ENCODE data around the gene DIDO1.
"Not testable (repeated sequence)": the region's sequence is repeated elsewhere in the genome, so short reads cannot be mapped to it uniquely, and the experiment has no call there.

DIDO1 gene

DNA sequence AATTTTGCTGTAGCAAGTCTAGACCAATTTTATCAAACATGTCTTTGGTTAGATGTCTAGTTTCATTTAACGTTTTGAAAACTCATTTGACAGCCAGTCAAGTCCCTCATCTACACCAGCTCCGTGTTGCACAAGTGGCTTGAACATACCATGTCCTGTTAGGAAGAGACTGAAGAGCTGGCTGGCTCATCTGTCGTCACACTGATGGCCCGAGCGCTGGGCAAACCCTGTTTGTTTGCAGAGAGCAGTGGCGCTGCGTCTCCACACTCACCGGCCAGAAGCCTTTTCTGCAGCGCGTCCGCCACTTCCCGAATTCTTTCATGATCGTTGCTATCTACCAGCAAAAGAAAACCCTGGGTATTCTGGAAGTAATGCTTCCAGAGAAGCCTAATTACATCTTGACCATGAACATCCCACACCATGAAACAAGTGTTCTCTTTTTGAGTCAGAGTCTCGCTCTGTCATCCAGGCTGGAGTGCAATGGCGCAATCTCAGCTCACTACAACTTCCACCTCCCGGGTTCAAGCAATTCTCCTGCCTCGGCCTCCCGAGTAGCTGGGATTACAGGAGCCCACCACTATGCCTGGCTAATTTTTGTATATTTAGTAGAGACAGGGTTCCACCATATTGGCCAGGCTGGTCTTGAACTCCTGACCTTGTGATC, 54.0 kb downstream of the DIDO1 start:
- DNase-seq = no peak
- H3K36me3 Mint-ChIP-seq (ENCODE audit: insufficient read depth) = peaks cover 8% of the 10 kb centered on the region
- H3K27me3 Mint-ChIP-seq = peaks cover 10 to 11% of the 10 kb centered on the region in 2 donors
- peaks cover 13 to 14% of the 10 kb centered on the region in 2 donors for H3K4me1 Mint-ChIP-seq (ENCODE audit: low read depth in 2 of 2)
- no peak overlapping the region for H3K4me3 Mint-ChIP-seq
- no peak for ATAC-seq (replicated peaks)
- no peak overlapping the region for H3K27ac Mint-ChIP-seq
- H3K9me3 Mint-ChIP-seq = no peaks in the 10 kb centered on the region

DNA sequence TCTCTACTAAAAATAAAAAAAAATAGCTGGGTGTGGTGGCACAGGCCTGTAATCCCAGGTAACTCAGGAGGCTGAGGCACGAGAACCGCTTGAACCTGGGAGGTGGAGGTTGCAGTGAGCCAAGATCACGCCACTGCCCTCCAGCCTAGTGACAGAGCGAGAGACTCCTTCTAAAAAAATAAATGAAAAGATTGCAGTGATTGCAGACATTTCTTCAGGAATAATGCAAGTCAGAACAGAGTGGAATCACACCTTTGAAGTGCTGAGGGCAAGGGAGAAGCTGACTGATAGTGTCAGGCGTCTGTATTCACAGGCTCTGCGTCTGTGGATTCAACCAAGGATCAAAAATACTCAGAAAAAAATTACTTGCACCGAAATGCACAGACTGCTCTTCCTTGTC, 62.1 kb downstream of the DIDO1 start:
- peaks cover 16% of the 10 kb centered on the region for H3K36me3 Mint-ChIP-seq (ENCODE audit: insufficient read depth)
- no peaks in the 10 kb centered on the region for H3K27me3 Mint-ChIP-seq
- no peaks in the 10 kb centered on the region for H3K9me3 Mint-ChIP-seq
- DNase-seq (no peak), ATAC-seq (replicated peaks) (no peak)
- peak overlapping the region in 1 of 2 donors; percentile 19 for H3K27ac Mint-ChIP-seq
- no peak overlapping the region for H3K4me3 Mint-ChIP-seq
- peaks cover 5 to 7% of the 10 kb centered on the region in 2 donors for H3K4me1 Mint-ChIP-seq (ENCODE audit: low read depth in 2 of 2)

DNA sequence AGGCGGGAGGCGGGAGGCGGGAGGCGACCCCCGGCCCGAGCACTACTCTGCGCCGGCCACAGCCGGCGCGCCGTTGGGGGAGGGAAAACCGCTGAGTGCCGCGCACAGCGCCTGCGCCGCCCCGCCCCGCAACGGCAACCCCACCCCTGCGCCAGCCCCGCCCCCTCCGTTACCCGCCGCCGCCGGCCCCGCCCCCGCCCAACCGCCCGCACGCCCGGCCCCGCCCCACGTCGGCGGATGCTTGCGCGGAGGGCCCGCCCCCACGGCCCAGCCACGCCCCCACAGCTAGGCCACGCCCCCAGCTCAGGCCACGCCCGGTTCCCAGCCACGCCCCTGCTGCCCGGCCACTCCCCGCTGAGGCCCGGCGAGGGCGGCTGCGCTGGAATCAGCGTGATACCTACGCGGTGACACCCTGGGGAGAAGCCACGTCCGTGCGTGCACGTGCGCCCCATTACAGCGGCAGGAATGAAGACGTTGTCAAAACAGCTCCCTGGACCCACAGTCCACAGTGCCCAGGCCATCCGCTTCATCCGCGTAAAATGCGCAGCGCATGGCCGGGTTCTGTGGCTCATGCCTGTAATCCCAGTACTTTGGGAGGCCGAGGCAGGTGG, 64.5 kb downstream of the DIDO1 start, which contains the start of gene TCFL5:
Gene TCFL5 (minus strand): TSS at position 97 of the 611 bp plus-strand sequence. CDS start 152 bp downstream, outside the sequence.
- H3K36me3 Mint-ChIP-seq (ENCODE audit: insufficient read depth) = peaks cover 16% of the 10 kb centered on the region
- H3K27ac Mint-ChIP-seq = peak within 1 kb of the TSS; percentile 16 to 49
- ATAC-seq (replicated peaks) (peak; percentile 82), DNase-seq (peak; percentile 92 to 98 (median 97))
- H3K4me1 Mint-ChIP-seq (ENCODE audit: low read depth in 2 of 2) = peaks cover 9 to 14% of the 10 kb centered on the region in 2 donors
- peak within 1 kb of the TSS; percentile 53 to 68 for H3K4me3 Mint-ChIP-seq
- no peaks in the 10 kb centered on the region for H3K27me3 Mint-ChIP-seq
- H3K9me3 Mint-ChIP-seq = no peaks in the 10 kb centered on the region

DNA sequence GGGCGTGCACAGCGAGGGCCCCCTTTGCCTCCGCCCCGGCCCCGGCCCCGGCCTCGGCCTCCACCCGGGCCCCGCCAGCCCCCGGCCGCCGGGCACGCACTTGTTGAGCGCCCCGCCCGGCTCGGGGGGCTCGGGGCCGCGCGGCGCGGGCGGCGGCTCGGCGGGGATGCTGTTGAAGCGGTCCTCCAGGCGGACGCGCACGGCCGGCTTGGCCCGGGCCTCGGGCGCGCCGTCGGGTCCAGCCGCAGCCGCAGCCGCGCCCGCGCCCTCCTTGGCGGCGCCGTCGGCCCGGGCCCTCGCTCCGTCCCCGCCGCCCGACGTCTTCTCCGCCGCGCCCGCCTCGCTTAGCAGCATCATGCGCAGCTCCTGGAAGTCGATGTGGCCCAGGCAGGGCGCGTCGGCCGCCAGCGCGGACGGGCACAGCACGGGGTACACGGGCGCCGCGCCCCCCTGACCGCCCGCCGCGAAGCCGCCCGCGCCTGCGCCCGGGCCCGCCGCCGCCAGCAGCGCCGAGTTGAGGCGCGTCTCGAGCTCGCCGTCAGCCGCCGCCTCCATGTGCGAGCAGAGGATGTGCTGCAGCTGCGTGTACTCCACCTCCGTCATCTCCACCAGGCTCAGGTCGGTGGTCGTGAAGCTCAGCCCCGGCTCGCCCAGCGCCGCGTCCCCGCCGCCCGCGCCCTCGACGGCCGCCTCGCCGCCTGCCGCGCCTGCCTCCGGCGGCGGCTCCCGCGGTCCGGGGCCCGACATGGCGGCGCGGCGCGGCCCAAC, 65.2 kb downstream of the DIDO1 start:
- peak; percentile 55 for ATAC-seq (replicated peaks)
- peaks cover 9 to 14% of the 10 kb centered on the region in 2 donors for H3K4me1 Mint-ChIP-seq (ENCODE audit: low read depth in 2 of 2)
- no peak overlapping the region for H3K27ac Mint-ChIP-seq
- no peaks in the 10 kb centered on the region for H3K9me3 Mint-ChIP-seq
- no peak overlapping the region for H3K4me3 Mint-ChIP-seq
- peak; percentile 29 to 50 (median 49) for DNase-seq
- peaks cover 17% of the 10 kb centered on the region for H3K36me3 Mint-ChIP-seq (ENCODE audit: insufficient read depth)
- H3K27me3 Mint-ChIP-seq = no peaks in the 10 kb centered on the region

DNA sequence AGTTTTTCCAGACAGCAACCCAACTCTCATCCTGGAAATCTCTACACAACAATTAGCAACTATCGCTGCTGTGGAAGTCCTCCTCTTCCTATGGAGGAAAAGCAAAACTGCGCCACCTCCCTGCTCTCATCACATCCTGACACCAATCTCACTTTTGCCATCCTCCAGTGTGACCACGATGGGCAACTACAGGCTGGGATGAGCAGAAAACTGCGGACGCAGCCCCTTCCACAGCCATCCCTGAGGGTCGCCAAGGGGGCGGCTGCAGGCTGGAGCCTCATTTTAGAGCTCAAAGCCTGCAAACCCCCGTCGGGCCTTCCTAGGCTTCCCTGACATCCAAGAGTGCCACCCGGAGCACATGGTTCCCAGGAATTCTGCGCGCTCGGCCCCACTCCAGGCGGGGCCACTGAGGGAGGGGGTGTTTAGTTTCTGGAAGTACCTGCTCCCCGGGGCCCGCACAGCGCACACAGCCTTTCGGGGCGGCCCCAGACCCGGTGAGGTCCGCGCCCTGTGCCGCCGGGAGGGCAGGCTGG, 65.8 kb downstream of the DIDO1 start:
- H3K36me3 Mint-ChIP-seq (ENCODE audit: insufficient read depth) = peaks cover 21% of the 10 kb centered on the region
- peak overlapping the region in 1 of 2 donors; percentile 49 for H3K27ac Mint-ChIP-seq
- no peak for DNase-seq
- H3K9me3 Mint-ChIP-seq = no peaks in the 10 kb centered on the region
- H3K4me1 Mint-ChIP-seq (ENCODE audit: low read depth in 2 of 2) = peaks cover 9 to 14% of the 10 kb centered on the region in 2 donors
- H3K4me3 Mint-ChIP-seq = peak overlapping the region; percentile 53 to 68
- no peak for ATAC-seq (replicated peaks)
- H3K27me3 Mint-ChIP-seq = no peaks in the 10 kb centered on the region

DNA sequence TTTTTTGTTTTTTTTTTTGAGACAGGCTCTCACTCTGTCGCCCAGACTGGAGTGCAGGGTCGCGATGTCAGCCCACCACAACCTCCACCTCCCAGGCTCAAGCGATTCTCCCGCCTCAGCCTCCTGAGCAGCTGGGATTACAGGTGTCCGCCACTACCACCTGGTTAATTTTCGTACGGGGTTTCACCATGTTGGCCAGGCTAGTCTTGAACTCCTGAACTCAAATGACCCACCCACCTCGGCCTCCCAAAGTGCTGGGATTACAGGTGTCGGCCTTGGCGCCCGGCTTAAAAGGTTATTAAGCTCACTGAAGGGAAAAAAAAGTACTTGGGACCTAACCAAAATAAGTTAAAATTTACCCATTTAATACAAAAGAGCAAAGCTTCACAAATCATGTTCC, 66.6 kb downstream of the DIDO1 start:
- DNase-seq (no peak), ATAC-seq (replicated peaks) (no peak)
- Mint-ChIP-seq H3K9me3 (no peaks in the 10 kb centered on the region), H3K4me3 (peak overlapping the region; percentile 53 to 68), H3K27ac (no peak overlapping the region), H3K4me1 (ENCODE audit: low read depth in 2 of 2) (peaks cover 9 to 14% of the 10 kb centered on the region in 2 donors), H3K36me3 (ENCODE audit: insufficient read depth) (peaks cover 21% of the 10 kb centered on the region), H3K27me3 (no peaks in the 10 kb centered on the region)

DNA sequence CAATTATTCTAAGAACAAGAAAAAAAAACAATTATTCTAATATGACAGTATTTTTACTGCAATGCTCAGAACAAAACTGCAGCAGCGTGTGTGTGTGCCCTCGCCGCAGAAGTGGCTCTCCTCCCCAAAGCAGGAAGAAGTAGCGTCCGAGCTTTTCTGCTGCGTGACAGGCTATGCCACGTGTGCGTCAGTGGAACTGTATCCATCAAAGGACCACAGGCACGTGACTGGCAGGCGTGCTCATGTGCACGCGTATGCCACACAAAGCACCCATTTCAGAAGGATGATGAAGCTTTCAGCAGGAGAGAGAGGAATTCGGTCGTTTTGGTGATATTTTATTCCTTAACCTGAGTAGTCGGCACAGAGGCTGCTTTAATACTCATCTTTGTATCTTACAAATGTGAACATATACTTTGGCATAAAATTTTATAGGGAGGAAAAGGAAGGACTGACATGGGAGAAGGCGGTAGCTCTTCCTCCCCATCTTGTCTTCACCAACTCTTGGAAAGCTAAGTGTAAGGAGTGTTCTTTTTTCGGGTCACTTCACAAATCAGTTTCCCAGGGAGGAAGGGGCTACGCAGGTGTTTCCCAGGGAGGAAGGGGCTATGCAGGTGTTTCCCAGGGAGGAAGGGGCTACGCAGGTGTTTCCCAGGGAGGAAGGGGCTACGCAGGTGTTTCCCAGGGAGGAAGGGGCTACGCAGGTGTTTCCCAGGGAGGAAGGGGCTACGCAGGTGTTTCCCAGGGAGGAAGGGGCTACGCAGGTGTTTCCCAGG, 68.1 kb downstream of the DIDO1 start:
- Mint-ChIP-seq H3K27me3 (no peaks in the 10 kb centered on the region), H3K36me3 (ENCODE audit: insufficient read depth) (peaks cover 21% of the 10 kb centered on the region), H3K27ac (no peak overlapping the region), H3K9me3 (no peaks in the 10 kb centered on the region), H3K4me3 (peak overlapping the region in 1 of 2 donors; percentile 55), H3K4me1 (ENCODE audit: low read depth in 2 of 2) (peaks cover 9 to 14% of the 10 kb centered on the region in 2 donors)
- no peak for ATAC-seq (replicated peaks)
- no peak for DNase-seq

DNA sequence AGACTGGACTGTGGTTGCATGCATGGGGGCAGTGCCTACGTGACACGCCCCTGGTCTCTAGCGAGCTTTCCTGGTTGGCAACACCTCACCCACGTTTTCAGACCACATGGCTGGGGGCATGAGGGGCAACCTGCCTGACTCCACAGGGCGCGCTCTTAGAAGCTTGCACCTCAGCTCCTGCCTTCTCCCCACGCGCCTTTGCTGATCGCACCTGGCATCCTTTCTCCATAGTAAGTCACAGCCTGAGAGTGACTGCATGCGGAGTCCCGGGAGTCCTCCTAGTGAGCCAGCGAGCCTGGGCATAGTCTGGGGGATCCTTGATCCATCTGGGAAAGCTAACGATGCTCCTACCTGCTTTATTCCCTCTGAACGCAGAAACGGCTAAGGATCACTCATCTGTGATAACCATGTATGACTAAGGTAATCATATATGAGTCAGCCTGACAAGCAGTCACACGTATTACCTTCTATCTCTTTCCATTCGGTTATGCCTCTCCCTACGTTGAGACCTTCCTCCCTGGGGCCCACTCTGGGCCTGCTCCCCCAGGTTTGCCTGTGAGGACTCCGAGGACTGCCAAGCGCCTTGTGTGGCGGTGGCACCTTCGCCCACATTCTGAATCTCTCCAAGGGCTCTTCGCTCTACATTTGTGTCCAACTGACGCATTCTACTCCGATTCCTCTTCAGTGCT, 69.2 kb downstream of the DIDO1 start:
- Mint-ChIP-seq H3K4me3 (no peak overlapping the region), H3K27me3 (no peaks in the 10 kb centered on the region), H3K36me3 (ENCODE audit: insufficient read depth) (peaks cover 21% of the 10 kb centered on the region), H3K27ac (no peak overlapping the region), H3K9me3 (no peaks in the 10 kb centered on the region), H3K4me1 (ENCODE audit: low read depth in 2 of 2) (peaks cover 12 to 14% of the 10 kb centered on the region in 2 donors)
- ATAC-seq (replicated peaks) (no peak), DNase-seq (no peak)

DNA sequence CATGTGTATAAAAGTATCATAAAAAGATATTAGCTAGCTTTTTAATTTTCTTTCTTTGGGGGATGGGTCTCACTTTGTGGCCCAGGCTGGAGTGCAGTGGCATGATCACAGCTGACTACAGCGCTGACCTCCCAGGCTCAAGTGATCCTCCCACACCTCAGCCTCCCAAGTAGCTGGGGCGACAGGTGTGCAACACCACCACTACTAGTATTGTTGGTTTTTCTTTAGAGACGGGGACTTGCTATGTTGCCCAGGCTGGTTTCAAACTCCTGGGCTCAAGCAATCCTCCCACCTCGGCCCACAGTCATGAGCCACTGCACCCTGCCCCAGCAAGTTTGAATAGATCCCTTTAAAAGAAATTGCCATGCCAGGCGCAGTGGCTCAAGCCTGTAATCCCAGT, 71.2 kb downstream of the DIDO1 start:
- DNase-seq = no peak
- Mint-ChIP-seq H3K27ac (no peak overlapping the region), H3K9me3 (no peaks in the 10 kb centered on the region), H3K27me3 (no peaks in the 10 kb centered on the region), H3K4me1 (ENCODE audit: low read depth in 2 of 2) (peaks cover 9 to 15% of the 10 kb centered on the region in 2 donors), H3K4me3 (no peak overlapping the region), H3K36me3 (ENCODE audit: insufficient read depth) (peaks cover 13% of the 10 kb centered on the region)
- no peak for ATAC-seq (replicated peaks)

DNA sequence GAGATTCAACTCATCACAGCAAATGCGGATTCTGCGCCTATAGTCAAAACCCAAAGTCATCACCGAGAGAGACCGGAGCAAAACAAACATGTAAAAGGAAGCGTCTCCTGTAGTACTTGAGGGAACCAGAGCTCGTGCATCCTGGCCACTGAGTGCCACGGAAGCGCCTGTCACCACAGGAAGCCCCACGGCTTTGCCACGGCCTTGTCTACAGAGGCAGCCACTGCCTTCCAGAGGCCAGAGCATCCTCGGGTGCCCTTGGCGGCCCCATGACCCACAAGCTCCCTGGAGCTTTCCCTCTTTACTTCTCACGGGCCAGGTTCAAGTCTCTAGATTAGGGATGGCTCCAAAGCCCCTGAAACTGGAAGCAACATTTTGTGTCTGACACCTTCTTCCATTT, 72.2 kb downstream of the DIDO1 start:
- Mint-ChIP-seq H3K27me3 (no peaks in the 10 kb centered on the region), H3K4me3 (no peak overlapping the region), H3K36me3 (ENCODE audit: insufficient read depth) (peaks cover 11% of the 10 kb centered on the region), H3K9me3 (no peaks in the 10 kb centered on the region), H3K4me1 (ENCODE audit: low read depth in 2 of 2) (peaks cover 8 to 14% of the 10 kb centered on the region in 2 donors), H3K27ac (no peak overlapping the region)
- no peak for ATAC-seq (replicated peaks)
- no peak for DNase-seq

DNA sequence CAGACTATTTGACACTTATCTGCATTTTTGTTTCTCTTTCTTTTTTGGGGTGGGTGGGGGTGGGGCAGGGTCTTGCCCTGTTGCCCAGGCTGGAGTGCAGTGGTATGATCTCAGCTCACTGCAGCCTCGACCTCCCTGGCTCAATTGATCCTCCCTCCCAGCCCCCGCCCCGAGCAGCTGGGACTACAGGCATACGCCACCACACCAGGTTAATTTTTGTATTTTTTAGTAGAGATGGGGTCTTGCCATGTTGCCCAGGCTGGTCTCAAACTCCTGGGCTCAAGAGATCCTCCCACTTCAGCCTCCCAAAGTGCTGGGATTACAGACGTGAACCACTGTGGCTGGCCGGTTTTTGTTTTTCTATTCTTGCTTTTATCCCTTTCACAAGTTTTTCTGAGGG, 73.0 kb downstream of the DIDO1 start:
- H3K27me3 Mint-ChIP-seq; H3K27ac Mint-ChIP-seq; DNase-seq; H3K4me3 Mint-ChIP-seq; H3K9me3 Mint-ChIP-seq; ATAC-seq (replicated peaks): not testable (repeated sequence)
- H3K36me3 Mint-ChIP-seq (ENCODE audit: insufficient read depth) = peaks cover 11% of the 10 kb centered on the region
- peaks cover 6 to 16% of the 10 kb centered on the region in 2 donors for H3K4me1 Mint-ChIP-seq (ENCODE audit: low read depth in 2 of 2)

DNA sequence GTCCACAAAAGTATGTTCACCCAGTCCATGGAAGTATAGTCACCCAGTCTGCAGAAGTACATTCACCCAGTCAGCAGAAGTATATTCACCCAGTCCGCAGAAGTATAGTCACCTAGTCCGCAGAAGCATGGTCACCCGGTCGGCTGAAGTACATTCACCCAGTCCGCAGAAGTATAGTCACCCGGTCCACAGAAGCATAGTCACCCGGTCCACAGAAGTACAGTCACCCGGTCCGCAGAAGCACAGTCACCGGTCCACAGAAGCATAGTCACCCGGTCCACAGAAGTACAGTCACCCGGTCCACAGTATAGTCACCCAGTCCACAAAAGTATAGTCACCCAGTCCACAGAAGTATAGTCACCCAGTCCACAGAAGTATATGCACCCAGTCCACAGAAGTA, 73.5 kb downstream of the DIDO1 start:
- Mint-ChIP-seq H3K27me3 (no peaks in the 10 kb centered on the region), H3K27ac (no peak overlapping the region)

More for the DNA sequence above, 73.5 kb downstream of the DIDO1 start:
- Mint-ChIP-seq H3K4me3 (no peak overlapping the region), H3K36me3 (ENCODE audit: insufficient read depth) (peaks cover 11% of the 10 kb centered on the region), H3K9me3 (no peaks in the 10 kb centered on the region), H3K4me1 (ENCODE audit: low read depth in 2 of 2) (peaks cover 2 to 12% of the 10 kb centered on the region in 2 donors)
- ATAC-seq (replicated peaks) = no peak
- no peak for DNase-seq

Data from effector memory CD8-positive, alpha-beta T cell (primary cell).